GM13976 (cell line): Measurements from ENCODE around the gene LRRC8A.

Experiments used
- DNase-seq: peaks from one replicate; pipeline ENCODE4 v3.0.0; 2012; ENCODE audit warnings: low spot score
- in situ Hi-C: fragments of 300-500 bp; cut with MboI; formaldehyde crosslinking; loops from one replicate; pipeline ENCODE4 v1.12.0; 2022; ENCODE audit warnings: low sequenced_read_pairs, mixed read lengths, inconsistent platforms; ENCODE audit not compliant: unreplicated experiment
- TF ChIP-seq, protein P1 (sequence below): IDR thresholded peaks from 2 replicates; pipeline ENCODE4 v1.5.1; 2012; ENCODE audit warnings: borderline replicate concordance, mild to moderate bottlenecking; ENCODE audit not compliant: insufficient read depth; ENCODE audit errors: extremely low read depth, missing control alignments, control extremely low read depth

Gene LRRC8A

DNA sequence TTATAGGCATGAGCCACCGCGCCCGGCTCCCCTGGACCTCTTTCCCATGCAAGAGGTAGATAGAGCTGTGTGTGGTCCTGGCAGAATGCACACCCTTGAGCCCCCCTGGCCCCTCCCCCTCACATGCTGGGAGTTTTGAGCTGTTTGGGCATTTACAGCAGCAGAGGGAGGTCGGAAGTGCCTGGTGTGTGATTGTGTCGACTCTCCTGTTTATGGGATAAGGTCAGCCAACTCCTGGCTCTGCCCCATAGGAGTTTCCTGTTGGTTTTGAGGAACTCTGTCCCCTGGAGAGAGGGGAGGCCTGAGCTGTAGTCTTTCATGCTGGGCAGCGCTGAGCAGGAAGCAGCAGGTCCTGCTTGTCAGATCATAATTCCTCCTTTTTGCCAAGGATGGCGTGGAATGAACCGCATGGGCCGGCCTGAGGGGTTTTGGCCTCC lies 6.0 kb downstream of the LRRC8A start:
- in situ Hi-C loops = no loop called here
- TF ChIP-seq, protein P1, sequence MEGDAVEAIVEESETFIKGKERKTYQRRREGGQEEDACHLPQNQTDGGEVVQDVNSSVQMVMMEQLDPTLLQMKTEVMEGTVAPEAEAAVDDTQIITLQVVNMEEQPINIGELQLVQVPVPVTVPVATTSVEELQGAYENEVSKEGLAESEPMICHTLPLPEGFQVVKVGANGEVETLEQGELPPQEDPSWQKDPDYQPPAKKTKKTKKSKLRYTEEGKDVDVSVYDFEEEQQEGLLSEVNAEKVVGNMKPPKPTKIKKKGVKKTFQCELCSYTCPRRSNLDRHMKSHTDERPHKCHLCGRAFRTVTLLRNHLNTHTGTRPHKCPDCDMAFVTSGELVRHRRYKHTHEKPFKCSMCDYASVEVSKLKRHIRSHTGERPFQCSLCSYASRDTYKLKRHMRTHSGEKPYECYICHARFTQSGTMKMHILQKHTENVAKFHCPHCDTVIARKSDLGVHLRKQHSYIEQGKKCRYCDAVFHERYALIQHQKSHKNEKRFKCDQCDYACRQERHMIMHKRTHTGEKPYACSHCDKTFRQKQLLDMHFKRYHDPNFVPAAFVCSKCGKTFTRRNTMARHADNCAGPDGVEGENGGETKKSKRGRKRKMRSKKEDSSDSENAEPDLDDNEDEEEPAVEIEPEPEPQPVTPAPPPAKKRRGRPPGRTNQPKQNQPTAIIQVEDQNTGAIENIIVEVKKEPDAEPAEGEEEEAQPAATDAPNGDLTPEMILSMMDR = no peak
- no peak for DNase-seq

GRCh38 chr9:128891321-128892220 lies 9.6 kb downstream of the LRRC8A start:
- in situ Hi-C loops = no loop called here
- DNase-seq = no peak
- TF ChIP-seq, protein P1 = no peak

DNA sequence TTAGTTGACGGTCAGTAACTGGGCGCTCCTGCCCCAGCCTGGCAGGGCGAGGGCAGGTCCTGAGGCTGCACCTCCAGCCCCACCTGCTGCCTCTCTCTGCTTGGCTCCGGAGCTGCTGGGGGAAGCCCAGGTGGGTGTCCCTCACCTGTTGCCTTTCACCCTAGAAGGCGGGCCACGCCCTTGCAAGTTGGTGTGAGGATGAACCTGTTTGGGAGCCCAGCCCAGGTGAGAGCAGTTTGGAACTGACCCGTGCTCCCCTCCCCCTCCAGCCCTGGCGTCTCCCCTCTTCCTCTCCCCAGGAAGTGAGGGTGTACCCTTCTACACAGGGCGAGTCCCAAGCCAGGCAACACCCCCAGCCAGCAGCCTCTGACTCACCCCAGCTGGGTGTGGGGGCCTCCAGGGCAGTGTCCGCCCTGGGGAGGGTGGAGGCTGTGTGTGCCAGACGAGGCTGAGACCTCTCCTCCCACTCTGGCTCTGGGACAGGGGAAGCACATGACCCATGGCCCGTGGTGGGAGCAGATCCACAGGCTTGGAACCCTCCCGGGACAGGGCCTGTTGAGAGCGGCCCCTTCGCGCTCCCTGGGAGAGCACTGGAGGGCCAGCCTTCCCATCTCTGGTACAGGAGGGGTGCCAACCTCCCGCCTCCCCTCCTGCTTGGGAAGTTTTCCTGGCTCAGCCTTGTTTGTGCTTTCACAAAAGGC lies 10.4 kb downstream of the LRRC8A start:
- TF ChIP-seq, protein P1 = no peak
- in situ Hi-C loops = no loop called here
- no peak for DNase-seq

GRCh38 chr9:128893354-128893753 lies 11.4 kb downstream of the LRRC8A start:
- TF ChIP-seq, protein P1 = no peak
- in situ Hi-C loops = no loop called here
- no peak for DNase-seq

- TF ChIP-seq, protein P1 = no peak
- in situ Hi-C loops = no loop called here
- no peak for DNase-seq
Measured at GRCh38 chr9:128894764-128895163, 12.8 kb downstream of the LRRC8A start.

DNA sequence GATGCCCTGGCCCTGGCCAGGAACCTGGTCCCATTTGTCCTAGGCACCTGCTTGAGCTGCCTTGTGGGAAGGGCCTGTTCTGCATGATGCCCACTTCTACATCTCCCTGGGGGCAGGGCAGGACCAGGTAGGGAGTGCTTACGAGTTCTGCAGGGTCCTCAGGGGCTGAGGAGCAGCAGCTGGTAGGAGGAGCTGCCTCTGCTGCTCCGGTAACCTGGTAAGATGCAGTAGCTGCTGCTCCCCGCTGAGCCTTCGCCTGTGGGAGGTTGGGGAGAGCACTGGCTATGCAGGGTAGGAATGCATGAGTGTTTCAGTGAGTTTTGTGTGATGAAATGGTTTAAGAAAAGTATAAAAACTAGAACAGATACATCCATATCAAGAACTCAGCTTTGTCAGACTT lies 13.6 kb downstream of the LRRC8A start:
- in situ Hi-C loops = no loop called here
- TF ChIP-seq, protein P1 = no peak
- DNase-seq = no peak
